K562 (cell line): ENCODE data around the gene GYPC. TPM values are rescaled to one million over a fixed set of nuclear protein-coding genes. Genes with fewer than 3 reads are reported as not detected.
A peak's percentile ranks its signal among the peaks of the same experiment; 100 is the strongest.

ENCODE experiments used
- ARHGAP35 ChIP-seq: fragments of 450-650 bp; IDR thresholded peaks from 2 replicates; pipeline ENCODE4 v1.6.1; 2018; ENCODE audit not compliant: partially characterized antibody
- ARID1B ChIP-seq: fragments of 450-650 bp; IDR thresholded peaks from 2 replicates; pipeline ENCODE4 v1.6.1; 2016; ENCODE audit warnings: antibody characterized with exemption, mild to moderate bottlenecking, inconsistent platforms
- ATF1 ChIP-seq, 2 experiments: fragments of 450-650 bp in 1 of 2; IDR thresholded peaks; 2 replicates each; pipeline ENCODE4 v1.6.1; 2016; ENCODE audit warnings: missing compliant biosample characterization in 1 of 2, missing genetic modification characterization in 1 of 2
- BCOR ChIP-seq: fragments of 450-650 bp; IDR thresholded peaks from 2 replicates; pipeline ENCODE4 v1.6.1; 2016
- CBFA2T3 ChIP-seq: fragments of 450-650 bp; IDR thresholded peaks from 2 replicates; pipeline ENCODE4 v1.6.1; 2017
- CBX5 ChIP-seq: IDR thresholded peaks from 2 replicates; pipeline ENCODE4 v1.6.1; 2014; ENCODE audit warnings: low read depth, borderline replicate concordance
- CSDE1 ChIP-seq, 2 experiments: fragments of 450-650 bp; IDR thresholded peaks; 2 replicates each; pipeline ENCODE4 v1.6.1; 2016; ENCODE audit warnings: mild to moderate bottlenecking in 1 of 2
- ESRRB ChIP-seq: fragments of 250-450 bp; sonication (Bioruptor Pico); IDR thresholded peaks from 2 replicates; pipeline ENCODE4 v1.5.0; 2020; ENCODE audit warnings: mild to moderate bottlenecking, moderate library complexity, borderline replicate concordance
- HLTF ChIP-seq: fragments of 450-650 bp; IDR thresholded peaks from 2 replicates; pipeline ENCODE4 v1.6.1; 2016
- KAT2B ChIP-seq: IDR thresholded peaks from one replicate; pipeline ENCODE4 v1.6.1; 2012; ENCODE audit warnings: low read depth, mild to moderate bottlenecking, control low read depth, inconsistent platforms, low read length, moderate library complexity
- MTA2 ChIP-seq: fragments of 450-650 bp; IDR thresholded peaks from 2 replicates; pipeline ENCODE4 v1.6.1; 2016; ENCODE audit warnings: low read depth
- PATZ1 ChIP-seq: fragments of 250-450 bp; sonication (Bioruptor Pico); IDR thresholded peaks from 2 replicates; pipeline ENCODE4 v1.5.0; 2020; ENCODE audit warnings: mild to moderate bottlenecking, borderline replicate concordance
- SMARCA5 ChIP-seq: fragments of 450-650 bp; IDR thresholded peaks from 2 replicates; pipeline ENCODE4 v1.6.1; 2016
- SUPT5H ChIP-seq: fragments of 450-650 bp; IDR thresholded peaks from 2 replicates; pipeline ENCODE4 v1.6.1; 2016
- THRAP3 ChIP-seq: fragments of 450-650 bp; IDR thresholded peaks from 2 replicates; pipeline ENCODE4 v1.6.1; 2016; ENCODE audit warnings: mild to moderate bottlenecking, inconsistent platforms, borderline replicate concordance
- TOE1 ChIP-seq, 2 experiments: fragments of 450-650 bp in 1 of 2; sonication (generic) in 1 of 2; formaldehyde crosslinking in 1 of 2; IDR thresholded peaks; 2 replicates each; pipeline versions ENCODE4 v1.7.1 to v1.8.0; 2016 to 2022; ENCODE audit warnings: borderline replicate concordance in 2 of 2, mild to moderate bottlenecking in 2 of 2, antibody characterized with exemption in 1 of 2, inconsistent platforms in 1 of 2, low read depth in 1 of 2, missing genetic modification reagents in 1 of 2, moderate library complexity in 1 of 2
- TRIM24 ChIP-seq, 2 experiments: fragments of 450-650 bp; IDR thresholded peaks; 2 replicates each; pipeline ENCODE4 v1.6.1; 2016
- ZBTB2 ChIP-seq: fragments of 450-650 bp; IDR thresholded peaks from 2 replicates; pipeline ENCODE4 v1.6.1; 2016; ENCODE audit warnings: antibody characterized with exemption
- ZNF695 ChIP-seq: fragments of 450-650 bp; formaldehyde crosslinking; IDR thresholded peaks from 2 replicates; pipeline ENCODE4 v1.4.0; 2020; ENCODE audit warnings: mild to moderate bottlenecking, moderate library complexity
- polyA plus RNA-seq, 8 experiments: library from polyadenylated mRNA; depleted of rRNA in 4 of 8; stranded (reverse) in 5 of 8; unstranded in 3 of 8; fragments of >200 nt; fragmentation: Nextera tagmentation in 2 of 8; fragmentation: Illumina TruSeq in 1 of 8; extraction: Ambion mirVana in 2 of 8; extraction: Trizol in 1 of 8; gene quantifications; 2 replicates each; pipeline versions ENCODE4 v1.2.1 to v1.2.3, GENCODE V29; 2011 to 2014; ENCODE audit warnings: inconsistent platforms in 1 of 8, missing spikeins in 1 of 8
- total RNA-seq, 7 experiments: library from RNA; depleted of rRNA in 6 of 7; stranded (reverse); fragments of >200 nt in 6 of 7; fragmentation: Illumina TruSeq in 2 of 7; extraction: Trizol in 2 of 7; gene quantifications; 2 replicates each; pipeline versions ENCODE4 v1.2.1 to v1.2.3, GENCODE V29; 2011 to 2021; ENCODE audit warnings: low replicate concordance in 1 of 7
- TF ChIP-seq, protein P1 (sequence below): fragments of 450-650 bp; IDR thresholded peaks from 2 replicates; pipeline ENCODE4 v1.6.1; 2018; ENCODE audit warnings: mild to moderate bottlenecking, low read depth; ENCODE audit not compliant: partially characterized antibody
- TF ChIP-seq, protein P2 (sequence below), 2 experiments: fragments of 450-650 bp; IDR thresholded peaks; 2 replicates each; pipeline ENCODE4 v1.6.1; 2016
- TF ChIP-seq, protein P3 (sequence below): fragments of 450-650 bp; conservative IDR thresholded peaks from 2 replicates; pipeline ENCODE4 v1.6.1; 2016; ENCODE audit warnings: missing genetic modification characterization, low read depth, mild to moderate bottlenecking, missing compliant biosample characterization, moderate library complexity

GYPC gene
- total and polyA plus RNA-seq, 9 of the 15 experiments (the other 6 are each of a cell fraction or from before 2014, with no cell fraction given), result 50.6 to 282 (median 194) TPM

DNA sequence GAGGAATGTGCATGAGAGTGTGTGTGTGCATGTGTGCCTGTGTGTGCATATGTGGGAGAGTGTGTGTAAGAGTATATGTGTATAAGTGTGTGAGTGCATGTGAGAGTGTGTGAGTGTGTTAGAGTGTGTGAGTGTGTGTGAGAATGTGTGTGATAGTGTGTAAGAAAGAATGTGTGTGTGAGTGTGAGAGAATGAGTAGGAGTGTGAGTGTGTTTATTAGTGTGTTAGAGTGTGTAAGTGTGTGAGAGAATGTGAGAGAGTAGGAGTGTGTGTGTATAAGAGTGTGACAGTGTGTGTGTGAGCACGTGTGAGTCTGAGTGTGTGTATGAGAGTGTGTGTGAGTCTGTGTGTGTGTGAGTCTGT lies 21.2 kb downstream of the GYPC start (continued):
- TF ChIP-seq PATZ1, result no peak
- 0 out of 2 replicates have a peak, but pooled peaks have one; percentile 41 for TF ChIP-seq HLTF
- peak; percentile 16 for TF ChIP-seq CBFA2T3
- TF ChIP-seq CBX5, result no peak
- peak; percentile 77; the same call in 1 of the 2 replicates for TF ChIP-seq TOE1 (IDR thresholded peaks at IDR 0.05; ENCODE audit: borderline replicate concordance)
- no peak for TF ChIP-seq TOE1 (CRISPR knock-in tag; IDR thresholded peaks at IDR 0.05; ENCODE audit: borderline replicate concordance, low read depth)
- peak; percentile 86 for TF ChIP-seq SMARCA5
- TF ChIP-seq ARID1B, result 0 out of 2 replicates have a peak, but pooled peaks have one; percentile 28
- TF ChIP-seq, protein P1, sequence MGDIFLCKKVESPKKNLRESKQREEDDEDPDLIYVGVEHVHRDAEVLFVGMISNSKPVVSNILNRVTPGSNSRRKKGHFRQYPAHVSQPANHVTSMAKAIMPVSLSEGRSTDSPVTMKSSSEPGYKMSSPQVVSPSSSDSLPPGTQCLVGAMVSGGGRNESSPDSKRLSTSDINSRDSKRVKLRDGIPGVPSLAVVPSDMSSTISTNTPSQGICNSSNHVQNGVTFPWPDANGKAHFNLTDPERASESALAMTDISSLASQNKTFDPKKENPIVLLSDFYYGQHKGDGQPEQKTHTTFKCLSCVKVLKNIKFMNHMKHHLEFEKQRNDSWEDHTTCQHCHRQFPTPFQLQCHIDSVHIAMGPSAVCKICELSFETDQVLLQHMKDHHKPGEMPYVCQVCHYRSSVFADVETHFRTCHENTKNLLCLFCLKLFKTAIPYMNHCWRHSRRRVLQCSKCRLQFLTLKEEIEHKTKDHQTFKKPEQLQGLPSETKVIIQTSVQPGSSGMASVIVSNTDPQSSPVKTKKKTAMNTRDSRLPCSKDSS, result peak; percentile 63
- peak; percentile 79 for TF ChIP-seq ARHGAP35
- TF ChIP-seq SUPT5H, result peak; percentile 63
- TF ChIP-seq THRAP3, result peak; percentile 79; the same call in 1 of the 2 replicates
- TF ChIP-seq, protein P2, sequence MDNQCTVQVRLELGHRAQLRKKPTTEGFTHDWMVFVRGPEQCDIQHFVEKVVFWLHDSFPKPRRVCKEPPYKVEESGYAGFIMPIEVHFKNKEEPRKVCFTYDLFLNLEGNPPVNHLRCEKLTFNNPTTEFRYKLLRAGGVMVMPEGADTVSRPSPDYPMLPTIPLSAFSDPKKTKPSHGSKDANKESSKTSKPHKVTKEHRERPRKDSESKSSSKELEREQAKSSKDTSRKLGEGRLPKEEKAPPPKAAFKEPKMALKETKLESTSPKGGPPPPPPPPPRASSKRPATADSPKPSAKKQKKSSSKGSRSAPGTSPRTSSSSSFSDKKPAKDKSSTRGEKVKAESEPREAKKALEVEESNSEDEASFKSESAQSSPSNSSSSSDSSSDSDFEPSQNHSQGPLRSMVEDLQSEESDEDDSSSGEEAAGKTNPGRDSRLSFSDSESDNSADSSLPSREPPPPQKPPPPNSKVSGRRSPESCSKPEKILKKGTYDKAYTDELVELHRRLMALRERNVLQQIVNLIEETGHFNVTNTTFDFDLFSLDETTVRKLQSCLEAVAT (IDR thresholded peaks at IDR 0.05), result 0 out of 4 replicates have a peak, but pooled peaks of 1 of the 2 experiments have one; percentile 39
- no peak for TF ChIP-seq ESRRB (CRISPR knock-in tag)
- no peak for TF ChIP-seq ATF1 (CRISPR knock-in tag; IDR thresholded peaks at IDR 0.05)
- TF ChIP-seq ATF1 (tag; IDR thresholded peaks at IDR 0.05), result no peak
- TF ChIP-seq BCOR, result 0 out of 2 replicates have a peak, but pooled peaks have one; percentile 23
- 0 out of 4 replicates have a peak, but pooled peaks of 1 of the 2 experiments have one; percentile 25 for TF ChIP-seq CSDE1 (IDR thresholded peaks at IDR 0.05)
- TF ChIP-seq ZBTB2, result peak; percentile 44; the same call in 1 of the 2 replicates
- no peak for TF ChIP-seq MTA2
- TF ChIP-seq KAT2B, result no peak
- TF ChIP-seq, protein P3, sequence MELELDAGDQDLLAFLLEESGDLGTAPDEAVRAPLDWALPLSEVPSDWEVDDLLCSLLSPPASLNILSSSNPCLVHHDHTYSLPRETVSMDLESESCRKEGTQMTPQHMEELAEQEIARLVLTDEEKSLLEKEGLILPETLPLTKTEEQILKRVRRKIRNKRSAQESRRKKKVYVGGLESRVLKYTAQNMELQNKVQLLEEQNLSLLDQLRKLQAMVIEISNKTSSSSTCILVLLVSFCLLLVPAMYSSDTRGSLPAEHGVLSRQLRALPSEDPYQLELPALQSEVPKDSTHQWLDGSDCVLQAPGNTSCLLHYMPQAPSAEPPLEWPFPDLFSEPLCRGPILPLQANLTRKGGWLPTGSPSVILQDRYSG (tag), result no peak
- TF ChIP-seq TRIM24 (IDR thresholded peaks at IDR 0.05), result 0 out of 4 replicates have a peak, but pooled peaks of 1 of the 2 experiments have one; percentile 6
- TF ChIP-seq ZNF695, result no peak
